H9 (cell line): Measurements from ENCODE around the gene ANGPTL5. TPM values are rescaled to one million over a fixed set of nuclear protein-coding genes. Genes with fewer than 3 reads are reported as not detected.

Source experiments
- DNase-seq: peaks from one replicate; pipeline ENCODE4 v3.0.0-alpha.2; 2017
- H2AFZ ChIP-seq: one replicate; pipeline ENCODE4 v1.6.1; 2013; ENCODE audit warnings: mild to moderate bottlenecking, low read length, control low read depth, moderate library complexity
- H2AK5ac ChIP-seq: 2 replicates; pipeline ENCODE4 v1.6.1; 2013; ENCODE audit warnings: low read length, control low read depth, mixed read lengths; ENCODE audit not compliant: insufficient read length
- H2BK120ac ChIP-seq: one replicate; pipeline ENCODE4 v1.6.1; 2013; ENCODE audit warnings: low read depth, mild to moderate bottlenecking, low read length, control low read depth, inconsistent platforms; ENCODE audit not compliant: poor library complexity, severe bottlenecking
- H2BK12ac ChIP-seq: 2 replicates; pipeline ENCODE4 v1.6.1; 2013; ENCODE audit warnings: low read length, control low read depth, mixed read lengths, low read depth; ENCODE audit not compliant: insufficient read length
- H2BK15ac ChIP-seq: 2 replicates; pipeline ENCODE4 v1.6.1; 2013; ENCODE audit warnings: low read depth, low read length, control low read depth
- H2BK20ac ChIP-seq: one replicate; pipeline ENCODE4 v1.6.1; 2013; ENCODE audit warnings: low read depth, mild to moderate bottlenecking, low read length, control low read depth, inconsistent platforms; ENCODE audit not compliant: poor library complexity, severe bottlenecking
- H2BK5ac ChIP-seq: 2 replicates; pipeline ENCODE4 v1.6.1; 2013; ENCODE audit warnings: low read length, control low read depth, mixed read lengths; ENCODE audit not compliant: insufficient read length
- H3K14ac ChIP-seq: 2 replicates; pipeline ENCODE4 v1.6.1; 2013; ENCODE audit warnings: low read length, control low read depth; ENCODE audit not compliant: insufficient read depth
- H3K18ac ChIP-seq: 2 replicates; pipeline ENCODE4 v1.6.1; 2013; ENCODE audit warnings: low read depth, mild to moderate bottlenecking, mixed read lengths, low read length, control low read depth; ENCODE audit not compliant: insufficient read length
- H3K23ac ChIP-seq: 2 replicates; pipeline ENCODE4 v1.6.1; 2013; ENCODE audit warnings: low read length, control low read depth, mixed read lengths, low read depth; ENCODE audit not compliant: insufficient read length
- H3K23me2 ChIP-seq: 2 replicates; pipeline ENCODE4 v1.6.1; 2013; ENCODE audit warnings: low read depth, mild to moderate bottlenecking, mixed read lengths, low read length, control low read depth; ENCODE audit not compliant: insufficient read length, poor library complexity, severe bottlenecking
- H3K27ac ChIP-seq: 2 replicates; pipeline ENCODE4 v1.5.1; 2013; ENCODE audit warnings: low read length, control low read depth, mixed read lengths, low read depth; ENCODE audit not compliant: insufficient read length
- H3K27me3 ChIP-seq: 2 replicates; pipeline ENCODE4 v1.6.1; 2013; ENCODE audit warnings: low read length, control low read depth, inconsistent platforms; ENCODE audit not compliant: insufficient read depth
- H3K4ac ChIP-seq: 2 replicates; pipeline ENCODE4 v1.6.1; 2013; ENCODE audit warnings: low read depth, mild to moderate bottlenecking, control low read depth, inconsistent platforms, low read length, moderate library complexity
- H3K4me1 ChIP-seq: 2 replicates; pipeline ENCODE4 v1.6.1; 2013; ENCODE audit warnings: low read length, control low read depth, inconsistent platforms; ENCODE audit not compliant: insufficient read depth
- H3K4me2 ChIP-seq: 2 replicates; pipeline ENCODE4 v1.6.1; 2013; ENCODE audit warnings: low read length, control low read depth, mixed read lengths; ENCODE audit not compliant: insufficient read length, insufficient read depth
- H3K56ac ChIP-seq: 2 replicates; pipeline ENCODE4 v1.6.1; 2013; ENCODE audit warnings: low read depth, mild to moderate bottlenecking, mixed read lengths, low read length, control low read depth; ENCODE audit not compliant: insufficient read length
- H3K79me1 ChIP-seq: 2 replicates; pipeline ENCODE4 v1.6.1; 2013; ENCODE audit warnings: low read depth, mild to moderate bottlenecking, moderate library complexity, low read length, control low read depth, inconsistent platforms; ENCODE audit not compliant: insufficient read depth, poor library complexity, severe bottlenecking
- H3K79me2 ChIP-seq: 2 replicates; pipeline ENCODE4 v1.6.1; 2013; ENCODE audit warnings: low read length, control low read depth, inconsistent platforms; ENCODE audit not compliant: insufficient read depth
- H3K9ac ChIP-seq: 2 replicates; pipeline ENCODE4 v1.6.1; 2013; ENCODE audit warnings: low read length, control low read depth, mixed read lengths; ENCODE audit not compliant: insufficient read length; ENCODE audit errors: extremely low read depth
- H3K9me3 ChIP-seq: one replicate; pipeline ENCODE4 v1.6.1; 2013; ENCODE audit warnings: low read depth, low read length, inconsistent platforms; ENCODE audit not compliant: control insufficient read depth
- H3T11ph ChIP-seq: one replicate; pipeline ENCODE4 v1.6.1; 2013; ENCODE audit warnings: mild to moderate bottlenecking, low read length, control low read depth, inconsistent platforms
- H4K20me1 ChIP-seq: one replicate; pipeline ENCODE4 v1.6.1; 2013; ENCODE audit not compliant: control insufficient read depth, insufficient read length, insufficient read depth
- H4K5ac ChIP-seq: 2 replicates; pipeline ENCODE4 v1.6.1; 2013; ENCODE audit warnings: low read depth, mild to moderate bottlenecking, mixed read lengths, low read length, control low read depth; ENCODE audit not compliant: insufficient read length
- H4K8ac ChIP-seq: replicated peaks from 2 replicates; pipeline ENCODE4 v1.6.1; 2013; ENCODE audit warnings: low read length, control low read depth, mixed read lengths, low read depth; ENCODE audit not compliant: insufficient read length
- H4K91ac ChIP-seq: 2 replicates; pipeline ENCODE4 v1.6.1; 2013; ENCODE audit warnings: low read depth, mild to moderate bottlenecking, moderate library complexity, mixed read lengths, low read length, control low read depth; ENCODE audit not compliant: insufficient read length
- H3K27ac Mint-ChIP-seq, 3 experiments: 2 replicates in 2 of 3; 3 replicates in 1 of 3; pipeline ENCODE4 v1.8.0; 2020 to 2021; ENCODE audit warnings: mixed read lengths in 3 of 3, mild to moderate bottlenecking in 1 of 3, moderate library complexity in 1 of 3
- H3K27me3 Mint-ChIP-seq: 2 replicates; pipeline ENCODE4 v1.8.0; 2021; ENCODE audit warnings: low read depth, mild to moderate bottlenecking, moderate library complexity, mixed read lengths
- H3K36me3 Mint-ChIP-seq, 3 experiments: 2 replicates in 2 of 3; 3 replicates in 1 of 3; pipeline ENCODE4 v1.8.0; 2020 to 2021; ENCODE audit warnings: low read depth in 3 of 3, mixed read lengths in 3 of 3; ENCODE audit not compliant: insufficient read depth in 1 of 3
- H3K4me1 Mint-ChIP-seq, 2 experiments: 2 replicates each; pipeline ENCODE4 v1.8.0; 2020; ENCODE audit warnings: mixed read lengths in 2 of 2
- H3K4me3 Mint-ChIP-seq, 2 experiments: 2 replicates in 1 of 2; 3 replicates in 1 of 2; pipeline ENCODE4 v1.8.0; 2020 to 2021; ENCODE audit warnings: mild to moderate bottlenecking in 2 of 2, mixed read lengths in 2 of 2, moderate library complexity in 1 of 2
- H3K9me3 Mint-ChIP-seq, 2 experiments: 2 replicates in 1 of 2; 3 replicates in 1 of 2; pipeline ENCODE4 v1.8.0; 2020; ENCODE audit warnings: mild to moderate bottlenecking in 2 of 2, mixed read lengths in 2 of 2, moderate library complexity in 1 of 2
- WGBS: extraction: QIAGEN DNeasy Blood & Tissue Kit; methylation state at CpG from one replicate; pipeline ENCODE4 v1.1.7; 2013; ENCODE audit warnings: missing lambda C conversion rate, low lambda C conversion rate, mixed read lengths; ENCODE audit not compliant: insufficient read length; ENCODE audit errors: extremely low coverage; 5-methylcytosine and 5-hydroxymethylcytosine counted together
- total RNA-seq: library from RNA; stranded (reverse); gene quantifications from 2 replicates; pipeline ENCODE4 v1.2.1, GENCODE V29; 2021
- TF ChIP-seq, protein P1 (sequence below): fragments of 200-600 bp; sonication (generic); conservative IDR thresholded peaks from 3 replicates; pipeline ENCODE4 v1.8.0; 2021; ENCODE audit warnings: antibody characterized with exemption, mild to moderate bottlenecking

Gene ANGPTL5
- total RNA-seq, 1 experiment from 2014 or later: not detected

DNA sequence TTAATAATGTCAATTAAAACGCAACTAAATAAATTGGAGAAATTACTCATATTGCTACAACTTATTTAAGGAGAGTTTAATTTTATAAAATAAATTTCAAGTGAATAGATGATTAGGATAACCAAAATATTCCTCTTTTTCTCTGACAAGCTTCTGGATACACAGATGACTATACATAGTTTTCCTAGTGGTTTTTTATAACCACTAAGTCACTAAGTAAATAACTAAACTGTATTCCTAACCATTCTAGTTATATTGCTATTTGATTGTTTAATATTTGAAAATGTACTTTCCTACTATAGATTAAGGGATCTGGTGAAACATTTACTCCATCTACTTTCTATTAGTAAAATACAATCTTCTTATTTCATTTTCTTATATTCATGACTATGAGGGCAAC is 4.7 kb upstream of the ANGPTL5 start:
- TF ChIP-seq, protein P1, sequence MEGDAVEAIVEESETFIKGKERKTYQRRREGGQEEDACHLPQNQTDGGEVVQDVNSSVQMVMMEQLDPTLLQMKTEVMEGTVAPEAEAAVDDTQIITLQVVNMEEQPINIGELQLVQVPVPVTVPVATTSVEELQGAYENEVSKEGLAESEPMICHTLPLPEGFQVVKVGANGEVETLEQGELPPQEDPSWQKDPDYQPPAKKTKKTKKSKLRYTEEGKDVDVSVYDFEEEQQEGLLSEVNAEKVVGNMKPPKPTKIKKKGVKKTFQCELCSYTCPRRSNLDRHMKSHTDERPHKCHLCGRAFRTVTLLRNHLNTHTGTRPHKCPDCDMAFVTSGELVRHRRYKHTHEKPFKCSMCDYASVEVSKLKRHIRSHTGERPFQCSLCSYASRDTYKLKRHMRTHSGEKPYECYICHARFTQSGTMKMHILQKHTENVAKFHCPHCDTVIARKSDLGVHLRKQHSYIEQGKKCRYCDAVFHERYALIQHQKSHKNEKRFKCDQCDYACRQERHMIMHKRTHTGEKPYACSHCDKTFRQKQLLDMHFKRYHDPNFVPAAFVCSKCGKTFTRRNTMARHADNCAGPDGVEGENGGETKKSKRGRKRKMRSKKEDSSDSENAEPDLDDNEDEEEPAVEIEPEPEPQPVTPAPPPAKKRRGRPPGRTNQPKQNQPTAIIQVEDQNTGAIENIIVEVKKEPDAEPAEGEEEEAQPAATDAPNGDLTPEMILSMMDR: no peak
- no CpG with 5 or more reads among the region's 1 CpG for WGBS
- H3T11ph ChIP-seq: no peak overlapping the region
- no peaks in the 10 kb centered on the region for H4K20me1 ChIP-seq
- no peak overlapping the region for H2AK5ac ChIP-seq
- H4K8ac ChIP-seq: no peak overlapping the region
- H2BK120ac ChIP-seq: no peak overlapping the region
- no peak overlapping the region for H2BK15ac ChIP-seq
- Mint-ChIP-seq H3K4me1 (peaks cover 5 to 8% of the 10 kb centered on the region in 2 experiments), H3K27me3 (no peaks in the 10 kb centered on the region), H3K9me3 (no peaks in the 10 kb centered on the region), H3K4me3 (no peak overlapping the region), H3K27ac (no peak overlapping the region), H3K36me3 (peaks cover 0 to 3% (median 0%) of the 10 kb centered on the region in 3 experiments; a peak in 1 of 7 replicates)
- H4K5ac ChIP-seq: no peak overlapping the region
- H3K27ac ChIP-seq: no peak overlapping the region
- no peak overlapping the region for H3K18ac ChIP-seq
- H3K27me3 ChIP-seq: no peaks in the 10 kb centered on the region
- no peak overlapping the region for H2BK12ac ChIP-seq
- no peak overlapping the region for H4K91ac ChIP-seq
- no peaks in the 10 kb centered on the region for H3K9me3 ChIP-seq
- H3K9ac ChIP-seq: no peak overlapping the region
- H3K14ac ChIP-seq: no peak overlapping the region
- no peaks in the 10 kb centered on the region for H3K4me1 ChIP-seq
- H3K79me1 ChIP-seq: no peaks in the 10 kb centered on the region
- no peak overlapping the region for H3K4me2 ChIP-seq
- H3K79me2 ChIP-seq: no peaks in the 10 kb centered on the region
- H2BK5ac ChIP-seq: no peak overlapping the region
- H3K23me2 ChIP-seq: no peaks in the 10 kb centered on the region
- DNase-seq: no peak
- no peak overlapping the region for H3K56ac ChIP-seq
- no peak overlapping the region for H3K23ac ChIP-seq
- no peak overlapping the region for H2BK20ac ChIP-seq
- no peak overlapping the region for H3K4ac ChIP-seq
- H2AFZ ChIP-seq: no peak overlapping the region
